OCI-LY1 (cell line): Measurements from ENCODE around the gene TNFSF15.

Experiments used
- H2AFZ ChIP-seq: fragments of 200-600 bp; sonication (generic), shearing (Covaris generic); 2 replicates; pipeline ENCODE4 v1.6.0; 2014; ENCODE audit warnings: antibody characterized with exemption, mild to moderate bottlenecking, low read length
- H3F3A ChIP-seq: fragments of 200-600 bp; sonication (generic), shearing (Covaris generic); 2 replicates; pipeline ENCODE4 v1.6.0; 2014; ENCODE audit warnings: mild to moderate bottlenecking, antibody characterized with exemption, low read length, moderate library complexity; ENCODE audit not compliant: insufficient read depth
- H3K27ac ChIP-seq: fragments of 200-600 bp; sonication (generic); 2 replicates; pipeline ENCODE4 v1.5.1; 2014; ENCODE audit warnings: low read length, mixed run types, mild to moderate bottlenecking, low read depth; ENCODE audit not compliant: poor library complexity, severe bottlenecking
- H3K27me3 ChIP-seq: fragments of 200-600 bp; sonication (generic); 2 replicates; pipeline ENCODE4 v1.6.0; 2014; ENCODE audit warnings: antibody characterized with exemption, mild to moderate bottlenecking, low read length, moderate library complexity; ENCODE audit not compliant: insufficient read depth
- H3K36me3 ChIP-seq: fragments of 200-600 bp; sonication (generic); 2 replicates; pipeline ENCODE4 v1.6.1; 2014; ENCODE audit warnings: mild to moderate bottlenecking, antibody characterized with exemption, low read length, moderate library complexity, mixed read lengths; ENCODE audit not compliant: insufficient read depth
- H3K4me1 ChIP-seq: fragments of 200-600 bp; sonication (generic); 2 replicates; pipeline ENCODE4 v1.5.1; 2014; ENCODE audit warnings: mild to moderate bottlenecking, low read length, moderate library complexity; ENCODE audit not compliant: insufficient read depth, severe bottlenecking
- H3K4me2 ChIP-seq: fragments of 200-600 bp; sonication (generic), shearing (Covaris generic); 2 replicates; pipeline ENCODE4 v1.6.1; 2014; ENCODE audit warnings: low read length
- H3K4me3 ChIP-seq: fragments of 200-600 bp; sonication (generic); 2 replicates; pipeline ENCODE4 v1.5.1; 2014; ENCODE audit warnings: low read length, low read depth, mild to moderate bottlenecking, mixed read lengths; ENCODE audit not compliant: poor library complexity, severe bottlenecking
- H3K79me2 ChIP-seq: fragments of 200-600 bp; shearing (Covaris generic); 2 replicates; pipeline ENCODE4 v1.6.1; 2016; ENCODE audit warnings: mixed run types, low read length, mixed read lengths; ENCODE audit not compliant: insufficient read depth
- H3K9ac ChIP-seq: fragments of 200-600 bp; sonication (generic), shearing (Covaris generic); 2 replicates; pipeline ENCODE4 v1.6.1; 2014; ENCODE audit warnings: mild to moderate bottlenecking, low read length, mixed read lengths
- H3K9me2 ChIP-seq: fragments of 200-600 bp; sonication (generic), shearing (Covaris generic); 2 replicates; pipeline ENCODE4 v1.6.1; 2014; ENCODE audit warnings: low read depth, mild to moderate bottlenecking, low read length, mixed read lengths
- H3K9me3 ChIP-seq: fragments of 200-600 bp; shearing (Covaris generic); 2 replicates; pipeline ENCODE4 v1.6.1; 2014; ENCODE audit warnings: low read length, mixed read lengths
- H4K20me1 ChIP-seq: fragments of 200-600 bp; sonication (generic), shearing (Covaris generic); 2 replicates; pipeline ENCODE4 v1.6.0; 2016; ENCODE audit warnings: mild to moderate bottlenecking, low read length; ENCODE audit not compliant: insufficient read depth
- CTCF ChIP-seq: fragments of 200-600 bp; sonication (generic), shearing (Covaris generic); IDR thresholded peaks from 2 replicates; pipeline ENCODE4 v1.5.1; 2017; ENCODE audit warnings: mild to moderate bottlenecking, antibody characterized with exemption, low read length, moderate library complexity, mixed read lengths
- EZH2 ChIP-seq: fragments of 200-600 bp; sonication (generic), shearing (Covaris generic); IDR thresholded peaks from 2 replicates; pipeline ENCODE4 v1.8.0; 2017; ENCODE audit warnings: borderline replicate concordance, mixed run types, mild to moderate bottlenecking, antibody characterized with exemption, low read length, moderate library complexity, mixed read lengths

The TNFSF15 gene

GRCh38 chr9:114775981-114776380 lies 29.9 kb downstream of the TNFSF15 start:
- H3K79me2 ChIP-seq: no peaks in the 10 kb centered on the region
- no peaks in the 10 kb centered on the region for H3K27me3 ChIP-seq
- no peaks in the 10 kb centered on the region for H4K20me1 ChIP-seq
- H3K9ac ChIP-seq: no peak overlapping the region
- no peak overlapping the region for H2AFZ ChIP-seq
- H3K4me1 ChIP-seq: no peaks in the 10 kb centered on the region
- H3K9me2 ChIP-seq: no peaks in the 10 kb centered on the region
- no peak overlapping the region for H3K27ac ChIP-seq
- no peaks in the 10 kb centered on the region for H3F3A ChIP-seq
- no peak overlapping the region for H3K4me3 ChIP-seq
- H3K9me3 ChIP-seq: no peaks in the 10 kb centered on the region
- TF ChIP-seq EZH2: no peak
- no peaks in the 10 kb centered on the region for H3K36me3 ChIP-seq
- H3K4me2 ChIP-seq: no peak overlapping the region

DNA sequence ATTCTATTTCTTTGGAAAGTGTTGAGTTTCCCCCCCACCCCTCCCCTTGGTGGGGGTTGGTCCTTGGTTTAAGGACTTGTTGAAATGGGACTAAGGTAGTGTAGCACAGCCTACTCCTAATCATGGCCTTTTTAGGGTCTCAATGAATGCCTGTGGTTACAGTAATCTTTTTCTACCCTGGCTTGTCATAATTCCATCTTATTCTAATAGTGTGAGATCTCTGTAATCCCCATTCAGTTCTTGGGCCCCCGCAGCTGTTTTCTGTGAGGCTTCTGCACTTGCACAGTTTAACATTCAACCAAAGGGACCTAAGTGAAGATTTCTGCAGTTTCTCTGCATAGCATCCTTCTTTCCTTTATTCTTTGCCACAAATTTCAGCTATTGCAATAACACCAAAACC lies 30.7 kb downstream of the TNFSF15 start:
- TF ChIP-seq CTCF (no peak), EZH2 (no peak)
- Histone ChIP-seq H3K4me1 (no peaks in the 10 kb centered on the region), H2AFZ (no peak overlapping the region), H4K20me1 (no peaks in the 10 kb centered on the region), H3K9me3 (no peaks in the 10 kb centered on the region), H3K9me2 (no peaks in the 10 kb centered on the region), H3K9ac (no peak overlapping the region), H3K36me3 (no peaks in the 10 kb centered on the region), H3K27me3 (no peaks in the 10 kb centered on the region), H3K4me2 (no peak overlapping the region), H3F3A (no peaks in the 10 kb centered on the region), H3K4me3 (no peak overlapping the region), H3K27ac (no peak overlapping the region), H3K79me2 (no peaks in the 10 kb centered on the region)

GRCh38 chr9:114774524-114774923 lies 31.3 kb downstream of the TNFSF15 start:
- Histone ChIP-seq H3F3A (no peaks in the 10 kb centered on the region), H3K9me2 (no peaks in the 10 kb centered on the region), H3K27me3 (no peaks in the 10 kb centered on the region), H3K4me1 (no peaks in the 10 kb centered on the region), H2AFZ (no peak overlapping the region), H3K4me3 (no peak overlapping the region), H3K4me2 (no peak overlapping the region), H3K79me2 (no peaks in the 10 kb centered on the region), H4K20me1 (no peaks in the 10 kb centered on the region), H3K36me3 (no peaks in the 10 kb centered on the region), H3K9me3 (no peaks in the 10 kb centered on the region), H3K9ac (no peak overlapping the region), H3K27ac (no peak overlapping the region)
- TF ChIP-seq EZH2 (no peak), CTCF (no peak)

- Histone ChIP-seq H3K27ac (no peak overlapping the region), H3K9ac (no peak overlapping the region), H3K4me2 (no peak overlapping the region), H3K36me3 (no peaks in the 10 kb centered on the region), H3K79me2 (no peaks in the 10 kb centered on the region), H3K27me3 (no peaks in the 10 kb centered on the region), H2AFZ (no peak overlapping the region), H4K20me1 (no peaks in the 10 kb centered on the region), H3K9me3 (no peaks in the 10 kb centered on the region), H3F3A (no peaks in the 10 kb centered on the region), H3K4me1 (no peaks in the 10 kb centered on the region), H3K4me3 (no peak overlapping the region), H3K9me2 (no peaks in the 10 kb centered on the region)
- TF ChIP-seq CTCF (no peak), EZH2 (no peak)
These were observed 34.0 kb downstream of the TNFSF15 start for GRCh38 chr9:114771889-114772288.
